Astrocyte of the cerebellum (primary cell): ENCODE measurements around the gene LCN2.

Experiments used
- DNase-seq: peaks from one replicate; pipeline ENCODE4 v3.0.0-alpha.2; 2011; ENCODE audit warnings: low read depth
- H3K4me3 ChIP-seq: 2 replicates; pipeline ENCODE4 v1.5.1; 2011; ENCODE audit warnings: mild to moderate bottlenecking, low read depth, low read length, moderate library complexity
- in situ Hi-C: cut with HindIII; loops from 2 replicates; pipeline ENCODE4 v1.10.0; 2017; ENCODE audit warnings: low sequenced_read_pairs
- TF ChIP-seq, protein P1 (sequence below): IDR thresholded peaks from 2 replicates; pipeline ENCODE4 v1.5.1; 2012; ENCODE audit warnings: low read length, low read depth, moderate library complexity, mild to moderate bottlenecking; ENCODE audit errors: missing control alignments

LCN2 gene

DNA sequence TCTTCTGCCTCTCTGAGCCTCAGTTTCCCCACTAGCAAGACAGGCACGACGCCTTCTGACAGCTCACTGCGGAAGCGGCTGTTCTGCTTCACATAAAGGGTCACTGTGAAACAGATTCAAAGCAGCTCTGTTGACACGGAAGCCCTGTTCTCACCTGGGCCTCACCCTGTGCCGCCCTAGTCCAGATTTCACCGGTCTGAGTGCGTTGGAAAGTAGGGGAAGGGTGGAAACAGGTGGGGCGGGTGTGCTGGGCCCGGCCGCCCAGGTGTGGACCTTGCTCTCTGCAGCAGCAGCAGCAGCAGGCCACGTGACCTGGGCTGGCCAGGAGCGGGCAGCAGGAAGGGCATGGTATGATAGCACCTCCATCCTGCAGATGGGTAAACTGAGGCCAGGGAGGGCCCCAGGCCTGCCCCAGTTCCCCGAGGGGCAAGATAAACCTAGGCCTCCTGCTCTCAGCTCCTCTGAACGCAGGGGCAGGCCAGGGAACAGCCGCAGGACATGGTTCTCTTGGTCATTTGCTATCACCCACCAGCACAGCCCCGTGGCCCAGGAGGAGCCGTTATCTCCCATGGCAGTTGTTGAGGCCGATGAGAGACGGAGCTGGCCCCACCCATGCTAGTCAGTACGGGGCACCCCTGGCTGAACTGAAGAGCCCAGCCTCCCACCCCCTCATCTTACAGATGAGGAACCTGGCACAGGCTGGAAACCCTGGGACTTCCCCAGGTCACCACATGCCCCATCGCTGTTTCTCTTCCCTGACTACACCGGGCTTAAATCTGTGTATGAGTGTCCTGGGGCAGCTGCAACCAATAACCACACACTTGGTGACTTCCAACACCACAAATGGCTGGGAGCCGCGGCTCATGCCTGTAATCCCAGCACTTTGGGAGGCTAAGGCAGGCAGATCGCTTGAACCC, 33.8 kb upstream of the LCN2 start:
- TF ChIP-seq, protein P1, sequence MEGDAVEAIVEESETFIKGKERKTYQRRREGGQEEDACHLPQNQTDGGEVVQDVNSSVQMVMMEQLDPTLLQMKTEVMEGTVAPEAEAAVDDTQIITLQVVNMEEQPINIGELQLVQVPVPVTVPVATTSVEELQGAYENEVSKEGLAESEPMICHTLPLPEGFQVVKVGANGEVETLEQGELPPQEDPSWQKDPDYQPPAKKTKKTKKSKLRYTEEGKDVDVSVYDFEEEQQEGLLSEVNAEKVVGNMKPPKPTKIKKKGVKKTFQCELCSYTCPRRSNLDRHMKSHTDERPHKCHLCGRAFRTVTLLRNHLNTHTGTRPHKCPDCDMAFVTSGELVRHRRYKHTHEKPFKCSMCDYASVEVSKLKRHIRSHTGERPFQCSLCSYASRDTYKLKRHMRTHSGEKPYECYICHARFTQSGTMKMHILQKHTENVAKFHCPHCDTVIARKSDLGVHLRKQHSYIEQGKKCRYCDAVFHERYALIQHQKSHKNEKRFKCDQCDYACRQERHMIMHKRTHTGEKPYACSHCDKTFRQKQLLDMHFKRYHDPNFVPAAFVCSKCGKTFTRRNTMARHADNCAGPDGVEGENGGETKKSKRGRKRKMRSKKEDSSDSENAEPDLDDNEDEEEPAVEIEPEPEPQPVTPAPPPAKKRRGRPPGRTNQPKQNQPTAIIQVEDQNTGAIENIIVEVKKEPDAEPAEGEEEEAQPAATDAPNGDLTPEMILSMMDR = no peak
- in situ Hi-C loops = no loop called here
- no peak for DNase-seq
- H3K4me3 ChIP-seq = no peak overlapping the region

DNA sequence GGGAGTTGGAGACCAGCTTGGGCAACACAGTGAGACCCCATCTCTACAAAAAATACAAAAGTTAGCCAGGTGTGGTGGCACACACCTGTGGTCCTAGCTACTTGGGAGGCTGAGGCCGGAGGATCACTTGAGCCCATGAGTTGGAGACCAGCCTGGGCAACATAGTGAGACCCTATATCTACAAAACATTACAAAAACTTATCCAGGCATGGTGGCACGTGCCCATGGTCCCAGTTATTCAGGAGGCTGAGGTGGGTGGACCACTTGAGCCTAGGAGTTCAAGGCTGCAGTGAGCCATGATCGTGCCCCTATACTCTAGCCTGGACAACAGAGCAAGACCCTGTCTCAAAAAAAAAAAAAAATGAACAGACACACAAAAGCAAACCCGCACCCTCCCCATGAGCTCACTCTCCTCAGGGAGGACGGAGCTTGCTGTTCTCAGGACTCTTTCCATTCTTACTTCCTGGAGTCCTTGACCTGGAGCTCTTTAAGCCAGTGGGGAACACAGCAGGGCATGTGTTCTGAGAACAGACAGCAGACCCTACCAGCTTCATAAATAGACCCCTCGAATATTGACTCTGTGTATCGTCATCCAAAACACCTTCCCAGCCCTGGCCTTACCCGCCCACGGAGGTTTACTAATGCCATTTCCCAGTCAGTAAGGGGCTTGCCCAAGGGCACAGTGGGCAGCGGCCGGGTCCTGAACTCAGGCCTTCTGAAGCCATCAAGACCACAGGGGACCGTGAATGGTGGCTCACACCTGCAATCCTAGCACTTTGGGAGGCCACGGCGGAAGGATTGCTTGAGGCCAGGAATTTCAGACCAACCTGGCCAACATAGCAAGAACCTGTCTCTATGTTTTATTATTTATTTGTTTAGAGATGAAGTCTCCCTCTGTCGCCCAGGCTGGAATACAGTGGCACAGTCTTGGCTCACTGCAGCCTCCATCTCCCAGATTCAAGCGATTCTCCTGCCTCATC, 32.9 kb upstream of the LCN2 start:
- DNase-seq = no peak
- no peak overlapping the region for H3K4me3 ChIP-seq
- in situ Hi-C loops = no loop called here
- TF ChIP-seq, protein P1 = no peak

DNA sequence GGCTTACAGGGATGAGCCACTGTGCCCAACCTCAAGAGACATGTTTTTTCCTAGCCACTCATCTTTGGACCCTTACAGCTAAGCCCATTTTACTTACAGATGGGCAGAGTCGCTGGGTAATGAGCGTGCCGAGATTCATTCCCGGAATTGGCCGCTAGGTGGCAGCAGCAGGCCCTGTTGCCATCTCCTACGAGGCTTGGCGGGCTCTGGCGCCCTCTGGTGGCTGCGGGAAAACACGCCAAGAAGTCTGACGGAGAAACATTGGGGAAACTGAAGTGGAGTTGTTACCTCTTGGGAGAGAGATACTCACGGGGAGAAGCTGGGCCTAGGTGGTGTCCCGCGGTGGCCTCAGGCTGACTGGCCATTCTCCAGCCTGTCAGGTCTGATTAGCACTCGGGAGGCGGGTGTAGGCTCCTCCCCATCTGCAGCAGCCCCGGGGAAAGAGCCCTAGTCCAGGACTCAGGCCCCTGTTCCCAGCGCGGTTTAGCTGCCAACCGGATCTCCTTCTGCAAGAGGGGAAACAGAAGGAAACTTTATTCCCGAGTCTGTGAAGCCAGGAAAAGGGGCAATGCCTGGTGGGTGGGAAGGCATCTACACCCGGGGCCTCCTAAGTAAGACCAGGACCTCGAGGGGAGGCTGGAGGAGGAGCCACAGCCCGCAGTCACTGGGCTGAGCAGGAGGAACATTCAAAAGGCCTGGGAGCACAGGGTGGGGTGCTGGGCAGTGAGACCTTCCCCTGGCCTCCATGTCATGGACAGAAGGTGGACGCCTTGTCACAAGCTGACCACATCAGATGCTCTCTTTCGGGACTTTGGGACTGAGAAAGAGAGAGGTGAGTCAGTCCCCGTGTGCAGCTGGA, 31.4 kb upstream of the LCN2 start:
- TF ChIP-seq, protein P1 = peak; percentile 100
- H3K4me3 ChIP-seq = no peak overlapping the region
- in situ Hi-C loops = no loop called here
- DNase-seq = peak; percentile 77

DNA sequence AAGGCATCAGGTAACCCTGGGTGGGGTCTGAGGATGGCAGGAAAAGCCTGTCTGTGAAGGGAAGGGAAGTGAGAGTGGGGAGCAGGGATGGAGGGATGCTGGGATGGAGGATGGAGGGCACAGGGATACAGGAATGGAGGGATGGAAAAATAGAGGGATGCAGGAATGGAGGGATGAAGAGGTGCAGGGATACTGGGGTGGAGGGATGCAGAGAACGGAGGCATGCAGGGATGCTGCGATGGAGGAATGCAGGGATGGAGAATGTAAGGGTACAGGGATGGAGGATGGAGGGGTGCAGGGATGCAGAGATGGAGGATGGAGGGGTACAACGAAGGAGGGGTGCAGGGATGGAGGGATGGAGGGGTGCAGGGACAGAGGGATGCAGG, 30.8 kb upstream of the LCN2 start:
- no peak for DNase-seq
- TF ChIP-seq, protein P1 = no peak
- in situ Hi-C loops = no loop called here

DNA sequence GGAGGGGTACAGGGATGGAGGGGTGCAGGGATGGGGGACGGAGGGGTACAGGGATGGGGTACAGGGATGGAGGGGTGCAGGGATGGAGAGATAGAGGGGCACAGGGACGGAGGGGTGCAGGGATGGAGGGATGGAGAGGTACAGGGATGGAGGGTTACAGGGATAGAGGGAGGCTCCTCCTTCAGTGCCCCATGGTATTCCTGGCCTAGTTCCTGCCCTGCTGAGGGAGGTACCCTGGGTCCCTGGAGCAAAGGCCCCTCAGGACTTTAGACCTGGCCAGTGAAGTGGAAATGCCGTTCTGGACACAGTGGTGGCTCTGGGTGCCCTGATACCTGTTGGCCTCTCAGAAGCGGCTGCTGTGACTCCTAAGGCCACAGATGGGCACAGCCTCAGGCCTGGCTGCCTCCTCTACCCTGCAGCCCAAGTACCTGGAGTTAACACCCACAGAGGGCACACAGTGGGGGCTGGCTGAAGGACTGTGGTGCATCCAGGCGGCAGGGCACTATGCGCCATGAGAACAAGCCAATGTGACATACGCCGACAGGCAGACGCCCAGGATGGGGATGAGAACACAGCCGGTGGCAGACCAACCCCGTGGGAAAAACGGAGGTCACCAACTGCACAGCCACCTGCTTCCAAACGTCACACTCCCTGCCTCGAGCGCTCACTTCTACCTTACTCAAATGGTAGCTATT, 30.1 kb upstream of the LCN2 start:
- TF ChIP-seq, protein P1 = no peak
- no peak overlapping the region for H3K4me3 ChIP-seq
- in situ Hi-C loops = no loop called here
- no peak for DNase-seq

More for the DNA sequence above, 30.8 kb upstream of the LCN2 start:
- H3K4me3 ChIP-seq = no peak overlapping the region
